Measurements from ENCODE around the gene TBC1D32.

Gene TBC1D32

DNA sequence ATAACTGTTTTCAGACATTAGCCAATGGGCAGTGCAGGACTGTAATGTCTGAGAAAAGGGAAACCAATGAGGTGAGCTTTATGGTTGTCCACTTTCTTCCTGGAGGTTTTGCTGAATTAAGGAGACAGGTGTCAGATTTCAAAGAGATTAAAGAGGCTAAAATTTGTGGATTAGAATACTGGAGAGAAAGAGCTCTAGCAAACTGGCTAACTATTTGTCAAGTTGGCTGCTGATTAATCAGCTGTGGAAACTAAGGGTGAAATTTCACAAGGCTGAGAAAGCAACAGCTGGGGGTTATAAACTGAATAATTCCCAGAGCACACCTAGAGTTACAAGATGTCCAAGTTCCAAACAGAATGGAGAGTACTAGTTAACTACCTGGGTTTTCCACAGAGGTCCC lies 198.9 kb downstream of the TBC1D32 start:
- no peak overlapping the region for H3K4me3 ChIP-seq (ENCODE audit: low read depth, low read length, poor library complexity, severe bottlenecking)
- no peaks in the 10 kb centered on the region for H3K4me1 ChIP-seq (ENCODE audit: insufficient read depth, low read length, severe bottlenecking)
- TF ChIP-seq EZH2 (IDR thresholded peaks at IDR 0.05; ENCODE audit: borderline replicate concordance, low read length): no peak
- TF ChIP-seq, protein P1, sequence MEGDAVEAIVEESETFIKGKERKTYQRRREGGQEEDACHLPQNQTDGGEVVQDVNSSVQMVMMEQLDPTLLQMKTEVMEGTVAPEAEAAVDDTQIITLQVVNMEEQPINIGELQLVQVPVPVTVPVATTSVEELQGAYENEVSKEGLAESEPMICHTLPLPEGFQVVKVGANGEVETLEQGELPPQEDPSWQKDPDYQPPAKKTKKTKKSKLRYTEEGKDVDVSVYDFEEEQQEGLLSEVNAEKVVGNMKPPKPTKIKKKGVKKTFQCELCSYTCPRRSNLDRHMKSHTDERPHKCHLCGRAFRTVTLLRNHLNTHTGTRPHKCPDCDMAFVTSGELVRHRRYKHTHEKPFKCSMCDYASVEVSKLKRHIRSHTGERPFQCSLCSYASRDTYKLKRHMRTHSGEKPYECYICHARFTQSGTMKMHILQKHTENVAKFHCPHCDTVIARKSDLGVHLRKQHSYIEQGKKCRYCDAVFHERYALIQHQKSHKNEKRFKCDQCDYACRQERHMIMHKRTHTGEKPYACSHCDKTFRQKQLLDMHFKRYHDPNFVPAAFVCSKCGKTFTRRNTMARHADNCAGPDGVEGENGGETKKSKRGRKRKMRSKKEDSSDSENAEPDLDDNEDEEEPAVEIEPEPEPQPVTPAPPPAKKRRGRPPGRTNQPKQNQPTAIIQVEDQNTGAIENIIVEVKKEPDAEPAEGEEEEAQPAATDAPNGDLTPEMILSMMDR (IDR thresholded peaks at IDR 0.05; ENCODE audit: low read length): no peak
- no peak overlapping the region for H3K27ac ChIP-seq (ENCODE audit: low read depth, low read length, poor library complexity, severe bottlenecking)
- H4K20me1 ChIP-seq (ENCODE audit: insufficient read depth, low read length): no peaks in the 10 kb centered on the region
- no peaks in the 10 kb centered on the region for H3K9me3 ChIP-seq (ENCODE audit: low read length)
- H3K79me2 ChIP-seq (ENCODE audit: insufficient read depth, low read length): no peaks in the 10 kb centered on the region
- H3F3A ChIP-seq (ENCODE audit: insufficient read depth, low read length): no peaks in the 10 kb centered on the region
- H3K9ac ChIP-seq (ENCODE audit: low read length): no peak overlapping the region
- no peaks in the 10 kb centered on the region for H3K9me2 ChIP-seq (ENCODE audit: low read depth, low read length)
- H3K27me3 ChIP-seq (ENCODE audit: insufficient read depth, low read length): no peaks in the 10 kb centered on the region
- H3K4me2 ChIP-seq (ENCODE audit: low read length): no peak overlapping the region
- H2AFZ ChIP-seq (ENCODE audit: low read length): no peak overlapping the region
- no peaks in the 10 kb centered on the region for H3K36me3 ChIP-seq (ENCODE audit: insufficient read depth, low read length)

DNA sequence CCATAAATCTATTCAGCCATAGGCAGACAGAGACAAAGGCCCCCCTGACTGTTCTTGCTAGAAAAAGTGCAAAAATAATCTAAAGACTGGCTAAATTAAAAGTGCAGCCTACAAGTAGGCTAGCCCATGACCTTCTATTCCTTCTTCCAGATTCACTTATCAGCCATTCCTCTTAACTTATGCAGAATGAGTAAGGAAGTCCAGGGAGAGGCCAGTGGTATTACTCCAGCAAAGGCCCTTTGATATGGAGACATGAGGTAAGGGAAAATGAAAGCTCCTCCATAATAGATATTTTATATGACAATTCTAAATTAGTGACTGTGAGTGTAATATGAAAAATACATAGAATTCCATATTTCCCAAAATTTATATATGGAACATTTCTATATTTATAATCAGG lies 199.4 kb downstream of the TBC1D32 start:
- Histone ChIP-seq H2AFZ (ENCODE audit: low read length) (no peak overlapping the region), H3K27ac (ENCODE audit: low read depth, low read length, poor library complexity, severe bottlenecking) (no peak overlapping the region), H3K4me3 (ENCODE audit: low read depth, low read length, poor library complexity, severe bottlenecking) (no peak overlapping the region), H3K9me2 (ENCODE audit: low read depth, low read length) (no peaks in the 10 kb centered on the region), H3K36me3 (ENCODE audit: insufficient read depth, low read length) (no peaks in the 10 kb centered on the region), H3K4me1 (ENCODE audit: insufficient read depth, low read length, severe bottlenecking) (no peaks in the 10 kb centered on the region), H3F3A (ENCODE audit: insufficient read depth, low read length) (no peaks in the 10 kb centered on the region), H3K27me3 (ENCODE audit: insufficient read depth, low read length) (no peaks in the 10 kb centered on the region), H3K9ac (ENCODE audit: low read length) (no peak overlapping the region), H3K9me3 (ENCODE audit: low read length) (no peaks in the 10 kb centered on the region), H3K79me2 (ENCODE audit: insufficient read depth, low read length) (no peaks in the 10 kb centered on the region), H3K4me2 (ENCODE audit: low read length) (no peak overlapping the region), H4K20me1 (ENCODE audit: insufficient read depth, low read length) (no peaks in the 10 kb centered on the region)
- TF ChIP-seq EZH2 (IDR thresholded peaks at IDR 0.05; ENCODE audit: borderline replicate concordance, low read length): no peak
- TF ChIP-seq, protein P1 (IDR thresholded peaks at IDR 0.05; ENCODE audit: low read length): no peak

DNA sequence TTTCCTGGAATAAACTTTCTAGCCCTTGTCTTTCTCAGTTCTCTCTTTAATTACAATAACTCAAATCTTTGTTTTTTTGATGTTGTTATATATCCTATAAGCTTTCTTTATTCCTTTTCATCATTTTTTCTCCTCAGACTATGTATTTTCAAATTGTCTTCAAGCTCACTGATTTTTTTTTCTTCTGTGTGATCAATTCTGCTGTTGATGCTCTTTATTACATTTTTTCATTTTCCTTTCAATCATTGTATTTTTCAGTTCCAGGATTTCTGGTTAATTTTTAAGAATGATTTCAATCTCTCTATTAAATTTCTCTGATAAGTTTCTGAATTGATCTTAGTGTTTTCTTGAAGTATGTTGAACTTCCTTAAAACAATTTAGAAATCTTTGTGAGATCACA lies 209.7 kb downstream of the TBC1D32 start:
- no peaks in the 10 kb centered on the region for H3K27me3 ChIP-seq (ENCODE audit: insufficient read depth, low read length)

More for the DNA sequence above, 209.7 kb downstream of the TBC1D32 start:
- Histone ChIP-seq H3K36me3 (ENCODE audit: insufficient read depth, low read length) (no peaks in the 10 kb centered on the region), H4K20me1 (ENCODE audit: insufficient read depth, low read length) (no peaks in the 10 kb centered on the region), H3K79me2 (ENCODE audit: insufficient read depth, low read length) (no peaks in the 10 kb centered on the region), H3K27ac (ENCODE audit: low read depth, low read length, poor library complexity, severe bottlenecking) (no peak overlapping the region), H3K4me1 (ENCODE audit: insufficient read depth, low read length, severe bottlenecking) (no peaks in the 10 kb centered on the region), H3K4me3 (ENCODE audit: low read depth, low read length, poor library complexity, severe bottlenecking) (no peak overlapping the region), H2AFZ (ENCODE audit: low read length) (no peak overlapping the region), H3K9me2 (ENCODE audit: low read depth, low read length) (no peaks in the 10 kb centered on the region), H3F3A (ENCODE audit: insufficient read depth, low read length) (no peaks in the 10 kb centered on the region), H3K9me3 (ENCODE audit: low read length) (no peaks in the 10 kb centered on the region), H3K4me2 (ENCODE audit: low read length) (no peak overlapping the region), H3K9ac (ENCODE audit: low read length) (no peak overlapping the region)
- TF ChIP-seq, protein P1 (IDR thresholded peaks at IDR 0.05; ENCODE audit: low read length): no peak
- no peak for TF ChIP-seq EZH2 (IDR thresholded peaks at IDR 0.05; ENCODE audit: borderline replicate concordance, low read length)

Data from OCI-LY1 (cell line).